Common myeloid progenitor, CD34-positive (primary cell): ENCODE data around the gene IPO11.

Experiments used
- CTCF ChIA-PET: fragments of 350-600 bp; sonication (Branson Sonifier 250); formaldehyde crosslinking; loops from one replicate; lab custom pipeline; 2021; ENCODE audit warnings: antibody characterized with exemption; lab: Charles Lee
- POLR2A ChIA-PET: fragments of 350-600 bp; sonication (Branson Sonifier 250); formaldehyde crosslinking; loops from one replicate; lab custom pipeline; 2021; ENCODE audit warnings: antibody characterized with exemption; lab: Charles Lee
- DNase-seq, 3 donors: peaks; one replicate each; pipeline versions ENCODE4 v3.0.0 to v3.0.0-alpha.2; 2013
- H3K27ac ChIP-seq, 2 experiments: 1 replicate in 1 of 2; 2 replicates in 1 of 2; pipeline ENCODE4 v1.7.0; 2013; ENCODE audit warnings: inconsistent platforms in 2 of 2, low read length in 2 of 2, mild to moderate bottlenecking in 2 of 2, low read depth in 1 of 2, moderate library complexity in 1 of 2; ENCODE audit not compliant: severe bottlenecking in 2 of 2, insufficient read depth in 1 of 2, poor library complexity in 1 of 2
- H3K27me3 ChIP-seq, 5 experiments: replicated peaks in 2 of 5; 1 replicate in 3 of 5; 2 replicates in 2 of 5; pipeline versions ENCODE4 v1.6.1 to v1.7.0; 2013; ENCODE audit warnings: low read length in 4 of 5, mild to moderate bottlenecking in 2 of 5, moderate library complexity in 2 of 5, inconsistent platforms in 1 of 5; ENCODE audit not compliant: insufficient read depth in 5 of 5, control insufficient read depth in 4 of 5
- H3K36me3 ChIP-seq, 4 experiments: 1 replicate in 2 of 4; 2 replicates in 2 of 4; pipeline versions ENCODE4 v1.6.1 to v1.7.0; 2013; ENCODE audit warnings: low read length in 3 of 4, control low read depth in 1 of 4, mild to moderate bottlenecking in 1 of 4; ENCODE audit not compliant: control insufficient read depth in 4 of 4, insufficient read depth in 4 of 4
- H3K4me1 ChIP-seq, 4 experiments: 1 replicate in 3 of 4; 2 replicates in 1 of 4; pipeline versions ENCODE4 v1.6.1 to v1.7.1; 2013; ENCODE audit warnings: low read length in 3 of 4, mild to moderate bottlenecking in 3 of 4, control low read depth in 1 of 4, inconsistent platforms in 1 of 4, moderate library complexity in 1 of 4; ENCODE audit not compliant: control insufficient read depth in 4 of 4, insufficient read depth in 4 of 4; ENCODE audit errors: control extremely low read depth in 1 of 4
- H3K4me3 ChIP-seq, 7 experiments: 1 replicate in 4 of 7; 2 replicates in 3 of 7; pipeline versions ENCODE4 v1.5.1 to v1.7.0; 2013; ENCODE audit warnings: mild to moderate bottlenecking in 7 of 7, low read length in 6 of 7, moderate library complexity in 6 of 7, inconsistent platforms in 2 of 7, low read depth in 2 of 7, control low read depth in 1 of 7; ENCODE audit not compliant: insufficient read depth in 4 of 7, control insufficient read depth in 1 of 7; ENCODE audit errors: extremely low read depth in 1 of 7
- H3K9me3 ChIP-seq, 5 experiments: 1 replicate in 4 of 5; 2 replicates in 1 of 5; pipeline versions ENCODE4 v1.6.1 to v1.7.1; 2013; ENCODE audit warnings: low read length in 4 of 5, mild to moderate bottlenecking in 2 of 5, inconsistent platforms in 1 of 5, low read depth in 1 of 5, moderate library complexity in 1 of 5; ENCODE audit not compliant: control insufficient read depth in 4 of 5, insufficient read depth in 2 of 5; ENCODE audit errors: control extremely low read depth in 1 of 5
- whole genome bisulfite sequencing: methylation state at CpG from one replicate; pipeline ENCODE4 v1.1.5; 2013; ENCODE audit not compliant: insufficient coverage; 5-methylcytosine and 5-hydroxymethylcytosine counted together

Gene IPO11

GRCh38 chr5:62574599-62574998 lies 162.0 kb downstream of the IPO11 start:
- no CpG with 5 or more reads among the region's 2 CpGs for WGBS
- Histone ChIP-seq H3K27me3 (no peaks in the 10 kb centered on the region), H3K27ac (peak overlapping the region in 1 of 2 experiments; percentile 21), H3K36me3 (no peaks in the 10 kb centered on the region), H3K4me3 (peak overlapping the region in 1 of 7 experiments; percentile 31), H3K9me3 (no peaks in the 10 kb centered on the region), H3K4me1 (peaks cover 23 to 61% (median 35%) of the 10 kb centered on the region in 4 experiments)
- ChIA-PET POLR2A (no interaction called here), CTCF (interaction anchor here (1.4 kb wide), 1 partner anchor 9 kb away, joined by 3 read pairs; no protein-coding TSS in a partner anchor)
- DNase-seq = peak in 1 of 3 donors; percentile 45

- no peak for DNase-seq
- Histone ChIP-seq H3K9me3 (no peaks in the 10 kb centered on the region), H3K36me3 (no peaks in the 10 kb centered on the region), H3K4me1 (peaks cover 28 to 63% (median 37%) of the 10 kb centered on the region in 4 experiments), H3K27ac (peak overlapping the region in 1 of 2 experiments; percentile 36), H3K27me3 (no peaks in the 10 kb centered on the region), H3K4me3 (peak overlapping the region in 1 of 7 experiments; percentile 17)
- POLR2A ChIA-PET = no interaction called here
- WGBS = no CpG with 5 or more reads among the region's 2 CpGs
- CTCF ChIA-PET = no interaction called here
These were observed 162.5 kb downstream of the IPO11 start for GRCh38 chr5:62575066-62575465.

- H3K36me3 ChIP-seq = peaks cover 0 to 2% (median 0%) of the 10 kb centered on the region in 4 experiments
- no peaks in the 10 kb centered on the region for H3K9me3 ChIP-seq
- ChIA-PET CTCF (no interaction called here), POLR2A (no interaction called here)
- no peak overlapping the region for H3K4me3 ChIP-seq
- peak in 1 of 3 donors; percentile 58 for DNase-seq
- H3K27ac ChIP-seq = peak overlapping the region in 1 of 2 experiments; percentile 36
- peaks cover 31 to 67% (median 40%) of the 10 kb centered on the region in 4 experiments for H3K4me1 ChIP-seq
- no peaks in the 10 kb centered on the region for H3K27me3 ChIP-seq
- WGBS = no CpG with 5 or more reads among the region's 1 CpG
These were observed 162.9 kb downstream of the IPO11 start for GRCh38 chr5:62575489-62575888.

- H3K4me3 ChIP-seq = no peak overlapping the region
- peak overlapping the region; percentile 51 to 98 for H3K27ac ChIP-seq
- DNase-seq = no peak
- H3K36me3 ChIP-seq = peaks cover 0 to 5% (median 2%) of the 10 kb centered on the region in 4 experiments
- H3K4me1 ChIP-seq = peaks cover 36 to 79% (median 51%) of the 10 kb centered on the region in 4 experiments
- ChIA-PET CTCF (interaction anchor here (2.4 kb wide), 1 partner anchor 10 kb away, joined by 5 read pairs; no protein-coding TSS in a partner anchor), POLR2A (no interaction called here)
- H3K27me3 ChIP-seq = no peaks in the 10 kb centered on the region
- WGBS = 81% methylated on average over 2 of the region's 4 CpGs
- H3K9me3 ChIP-seq = no peaks in the 10 kb centered on the region
These were observed 164.1 kb downstream of the IPO11 start for GRCh38 chr5:62576570-62577170.

GRCh38 chr5:62577488-62577887 lies 164.9 kb downstream of the IPO11 start:
- POLR2A ChIA-PET = no interaction called here
- CTCF ChIA-PET = interaction anchor here (0.9 to 2.4 kb wide), 2 partner anchors 10 to 48 kb away, joined by 3 to 5 read pairs; no protein-coding TSS in a partner anchor

GRCh38 chr5:62578540-62578939 lies 166.0 kb downstream of the IPO11 start, which contains the start of gene LRRC70:
Gene LRRC70, plus strand, starts transcription at chr5:62578819. Its CDS starts 620 bp downstream, at chr5:62579439.
- DNase-seq = peak; percentile 94 to 97 (median 95)
- Histone ChIP-seq H3K4me3 (peak within 1 kb of the TSS in 6 of 7 experiments; percentile 64 to 95 (median 86)), H3K9me3 (no peaks in the 10 kb centered on the region), H3K4me1 (peaks cover 37 to 84% (median 60%) of the 10 kb centered on the region in 4 experiments), H3K36me3 (peaks cover 0 to 5% (median 2%) of the 10 kb centered on the region in 4 experiments), H3K27me3 (no peaks in the 10 kb centered on the region), H3K27ac (peak within 1 kb of the TSS; percentile 98)
- POLR2A ChIA-PET = no interaction called here
- CTCF ChIA-PET = interaction anchor here (0.6 to 0.7 kb wide), 2 partner anchors 18 to 200 kb away, joined by 3 read pairs; no protein-coding TSS in a partner anchor
- WGBS = no CpG with 5 or more reads among the region's 4 CpGs

More at GRCh38 chr5:62577488-62577887, 164.9 kb downstream of the IPO11 start:
- Histone ChIP-seq H3K27me3 (no peaks in the 10 kb centered on the region), H3K9me3 (no peaks in the 10 kb centered on the region), H3K4me1 (peaks cover 42 to 80% (median 57%) of the 10 kb centered on the region in 4 experiments), H3K4me3 (no peak overlapping the region), H3K36me3 (peaks cover 0 to 5% (median 2%) of the 10 kb centered on the region in 4 experiments), H3K27ac (peak overlapping the region; percentile 51 to 98)
- no CpG with 5 or more reads among the region's 1 CpG for WGBS
- no peak for DNase-seq

- Histone ChIP-seq H3K4me1 (peaks cover 41 to 84% (median 57%) of the 10 kb centered on the region in 4 experiments), H3K9me3 (no peaks in the 10 kb centered on the region), H3K4me3 (peak overlapping the region in 6 of 7 experiments; percentile 64 to 95 (median 86)), H3K27me3 (no peaks in the 10 kb centered on the region), H3K27ac (peak overlapping the region; percentile 98), H3K36me3 (peaks cover 0 to 5% (median 2%) of the 10 kb centered on the region in 4 experiments)
- POLR2A ChIA-PET = no interaction called here
- CTCF ChIA-PET = no interaction called here
- no peak for DNase-seq
- no CpG with 5 or more reads among the region's 5 CpGs for WGBS
These were observed 167.2 kb downstream of the IPO11 start for GRCh38 chr5:62579761-62580160.
